ENCODE measurements around the gene TRMT13. TPM values are rescaled to one million over a fixed set of nuclear protein-coding genes. Genes with fewer than 3 reads are reported as not detected.

The TRMT13 gene, protein sequence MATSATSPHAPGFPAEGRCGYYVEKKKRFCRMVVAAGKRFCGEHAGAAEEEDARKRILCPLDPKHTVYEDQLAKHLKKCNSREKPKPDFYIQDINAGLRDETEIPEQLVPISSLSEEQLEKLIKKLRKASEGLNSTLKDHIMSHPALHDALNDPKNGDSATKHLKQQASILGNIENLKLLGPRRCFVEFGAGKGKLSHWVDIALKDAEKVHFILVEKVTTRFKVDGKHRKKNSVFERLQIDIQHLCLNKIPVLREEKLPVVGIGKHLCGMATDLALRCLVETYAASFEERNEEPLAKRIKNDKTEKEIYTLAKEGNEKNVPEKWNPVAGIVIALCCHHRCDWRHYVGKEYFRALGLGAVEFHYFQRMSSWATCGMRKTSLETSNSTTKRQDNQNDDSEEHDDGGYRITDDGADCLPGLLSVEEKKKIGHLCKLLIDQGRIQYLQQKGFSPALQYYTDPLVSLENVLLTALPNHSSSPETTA
- total RNA-seq, result 2.6 and 3.9 TPM in 2 replicates

DNA sequence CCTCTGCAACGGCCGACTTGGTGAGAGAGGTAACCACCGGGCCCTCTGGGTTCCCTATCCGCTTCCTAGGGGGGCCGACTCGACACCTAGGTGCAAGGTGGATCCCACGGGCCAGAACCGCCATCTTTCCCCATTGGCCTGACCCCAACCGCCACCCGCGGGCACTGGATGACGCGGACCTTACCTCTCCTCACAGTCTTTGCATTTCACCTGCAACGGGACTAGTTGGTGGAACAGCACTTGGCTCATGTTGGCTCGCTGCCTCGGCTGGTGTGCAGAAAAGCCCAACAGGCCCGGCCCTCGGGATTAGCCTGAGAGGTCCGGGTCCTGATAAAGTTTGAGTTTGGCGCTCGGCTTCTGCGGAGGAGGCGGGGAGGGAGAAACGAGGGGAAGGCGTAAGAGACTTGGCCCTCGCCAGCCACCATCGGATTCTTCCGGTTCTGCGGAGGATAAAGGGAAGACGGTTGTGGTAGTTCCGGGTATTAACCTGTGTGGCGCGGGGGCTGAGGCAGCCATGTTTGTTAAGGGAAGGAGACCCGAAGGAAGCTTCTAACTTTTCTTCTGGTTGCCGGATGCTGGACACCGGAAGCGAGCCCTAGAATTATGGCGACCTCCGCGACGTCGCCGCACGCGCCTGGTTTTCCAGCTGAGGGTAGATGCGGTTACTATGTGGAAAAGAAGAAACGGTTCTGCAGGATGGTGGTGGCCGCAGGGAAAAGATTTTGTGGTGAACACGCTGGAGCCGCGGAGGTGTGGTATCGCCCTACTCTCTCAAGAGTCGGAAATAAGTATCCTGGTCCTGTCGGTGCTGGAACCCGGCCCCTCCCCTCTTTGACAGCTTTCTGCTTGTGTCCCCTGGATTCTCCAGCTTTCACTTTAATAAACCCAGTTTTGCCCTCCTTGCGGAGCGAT is at the start of gene TRMT13, which contains the start of gene SASS6:
TSS of gene TRMT13 (plus strand) at position 598 of the 912 bp plus-strand sequence. CDS start at position 604, 6 bp downstream.
TSS of gene SASS6 (minus strand) at position 365 of the 912 bp plus-strand sequence. CDS start at position 249, 116 bp downstream.

DNA sequence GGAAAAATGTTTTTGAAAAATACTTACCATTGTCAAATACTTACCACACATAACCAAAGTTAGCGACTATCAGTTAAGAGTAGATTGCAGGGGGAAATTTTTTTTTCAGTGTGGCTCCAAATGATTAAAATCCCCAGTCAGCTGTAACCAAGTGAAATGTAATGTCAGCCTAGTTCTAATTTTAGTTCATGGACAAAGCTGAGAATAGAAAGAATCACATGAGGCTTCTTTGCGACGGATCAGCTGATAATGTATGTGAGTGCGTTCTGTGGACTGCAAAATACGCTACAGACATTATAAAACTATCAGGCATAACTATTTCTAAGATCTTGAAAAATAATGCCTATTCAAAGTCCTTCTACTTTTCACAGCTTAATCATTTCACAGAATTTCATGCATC is 45.1 kb downstream of the TRMT13 start, which contains the start of gene LRRC39:
TSS of gene LRRC39 (minus strand) at position 166 of the 400 bp plus-strand sequence. CDS start 9,740 bp downstream, outside the sequence.

Other genes starting within 250 kb of the TRMT13 start
- 6.6 and 12.5 TPM in 2 replicates for gene SLC35A3, start 163.2 kb upstream of the TRMT13 start, total RNA-seq
- 0.51 and 4.2 TPM in 2 replicates for gene SASS6, start 233 bp upstream of the TRMT13 start, total RNA-seq
- 0.38 TPM in 1 of 2 replicates, not detected in the other for gene LRRC39, start 45.1 kb downstream of the TRMT13 start, total RNA-seq
- gene DBT, start 116.7 kb downstream of the TRMT13 start, total RNA-seq, result 1.6 and 3.5 TPM in 2 replicates
- gene RTCA, start 133.1 kb downstream of the TRMT13 start, total RNA-seq, result 21.0 and 24.1 TPM in 2 replicates
- 4.2 and 6.5 TPM in 2 replicates for gene CDC14A, start 219.3 kb downstream of the TRMT13 start, total RNA-seq